DMS53 treated with DMSO at 0.1 percent for 48 hours (cell line): ENCODE measurements around the gene SBF1.
"Not testable (repeated sequence)": the region's sequence is repeated elsewhere in the genome, so short reads cannot be mapped to it uniquely, and the experiment has no call there.

ENCODE experiments used
- DNase-seq: peaks from one replicate; lab custom pipeline; 2025; ENCODE audit not compliant: unreplicated experiment; lab: John Stamatoyannopoulos, UW

SBF1 gene

GRCh38 chr22:50445880-50446707 is 28.7 kb downstream of the SBF1 start:
- DNase-seq, result no peak

GRCh38 chr22:50445071-50445879 is 29.6 kb downstream of the SBF1 start:
- DNase-seq, result no peak

GRCh38 chr22:50444663-50445062 is 30.2 kb downstream of the SBF1 start:
- no peak for DNase-seq

GRCh38 chr22:50443801-50444625 is 30.8 kb downstream of the SBF1 start:
- DNase-seq, result no peak

GRCh38 chr22:50443197-50443596 is 31.6 kb downstream of the SBF1 start:
- no peak for DNase-seq

- no peak for DNase-seq
Measured at GRCh38 chr22:50441428-50441993, 33.3 kb downstream of the SBF1 start.

GRCh38 chr22:50440544-50441249 is 34.1 kb downstream of the SBF1 start:
- no peak for DNase-seq

- no peak for DNase-seq
Measured at GRCh38 chr22:50439871-50440331, 34.9 kb downstream of the SBF1 start.

- no peak for DNase-seq
Measured at GRCh38 chr22:50439314-50439870, 35.4 kb downstream of the SBF1 start.

GRCh38 chr22:50438305-50439275 is 36.2 kb downstream of the SBF1 start:
- DNase-seq, result no peak

- no peak for DNase-seq
Measured at GRCh38 chr22:50437511-50438304, 37.1 kb downstream of the SBF1 start.

GRCh38 chr22:50436841-50437341 is 37.9 kb downstream of the SBF1 start:
- no peak for DNase-seq

GRCh38 chr22:50436015-50436830 is 38.6 kb downstream of the SBF1 start:
- no peak for DNase-seq

- DNase-seq, result no peak
Measured at GRCh38 chr22:50435291-50436014, 39.4 kb downstream of the SBF1 start.

GRCh38 chr22:50434849-50435248 is 40.0 kb downstream of the SBF1 start:
- no peak for DNase-seq

- DNase-seq, result not testable (repeated sequence)
Measured at GRCh38 chr22:50432877-50433510, 41.8 kb downstream of the SBF1 start.
